Measurements from ENCODE around the gene FNIP2. TPM values are rescaled to one million over a fixed set of nuclear protein-coding genes. Genes with fewer than 3 reads are reported as not detected.

FNIP2 gene
- 7.9 and 8.1 TPM in 2 replicates for total RNA-seq

GRCh38 chr4:158768555-158769174 lies at the start of gene FNIP2:
TSS of gene FNIP2 (plus strand) at chr4:158769026. CDS start at chr4:158769213, 187 bp downstream.

GRCh38 chr4:158722917-158723793 lies 45.7 kb upstream of the FNIP2 start, which contains the start of gene PPID:
TSS of gene PPID (minus strand) at chr4:158723396. CDS start at chr4:158723288, 108 bp downstream.

Other genes starting within 250 kb of the FNIP2 start
- 0.32 and 0.36 TPM in 2 replicates for gene RXFP1, start 247.1 kb upstream of the FNIP2 start, total RNA-seq
- 6.1 and 9.6 TPM in 2 replicates for gene C4orf46, start 97.1 kb upstream of the FNIP2 start, total RNA-seq
- 17.2 and 33.2 TPM in 2 replicates for gene ETFDH, start 96.7 kb upstream of the FNIP2 start, total RNA-seq
- gene PPID, start 45.6 kb upstream of the FNIP2 start, total RNA-seq, result 17.9 and 19.1 TPM in 2 replicates

All from cardiac atrium fibroblast (primary cell).